Liver (tissue), 9 donors: ENCODE results near the gene NUP153. TPM values are rescaled to one million over a fixed set of nuclear protein-coding genes. Genes with fewer than 3 reads are reported as not detected.

Experiments used
- DNase-seq: peaks from one replicate; pipeline ENCODE4 v3.0.0-alpha.2; 2017; ENCODE audit warnings: low spot score
- H3K27ac ChIP-seq, 2 donors: one replicate each; pipeline ENCODE4 v1.7.0; 2013; ENCODE audit warnings: inconsistent platforms in 2 of 2, low read length in 2 of 2, control low read depth in 1 of 2, low read depth in 1 of 2, mild to moderate bottlenecking in 1 of 2
- H3K27me3 ChIP-seq, 4 donors: one replicate each; pipeline versions ENCODE4 v1.6.1 to v1.7.0; 2013; ENCODE audit warnings: low read length in 3 of 4, inconsistent platforms in 1 of 4, mild to moderate bottlenecking in 1 of 4, moderate library complexity in 1 of 4; ENCODE audit not compliant: control insufficient read depth in 4 of 4, insufficient read depth in 4 of 4
- H3K36me3 ChIP-seq, 4 donors: one replicate each; pipeline versions ENCODE4 v1.6.1 to v1.7.0; 2013; ENCODE audit warnings: low read length in 3 of 4, mild to moderate bottlenecking in 3 of 4, low read depth in 1 of 4, moderate library complexity in 1 of 4; ENCODE audit not compliant: control insufficient read depth in 4 of 4, insufficient read depth in 3 of 4
- H3K4me1 ChIP-seq, 4 donors: one replicate each; pipeline versions ENCODE4 v1.6.1 to v1.7.0; 2013; ENCODE audit warnings: low read length in 3 of 4, mild to moderate bottlenecking in 3 of 4, moderate library complexity in 1 of 4; ENCODE audit not compliant: control insufficient read depth in 4 of 4, insufficient read depth in 4 of 4
- H3K4me3 ChIP-seq, 3 donors: one replicate each; pipeline versions ENCODE4 v1.6.1 to v1.7.0; 2013; ENCODE audit warnings: low read length in 3 of 3, control low read depth in 1 of 3, low read depth in 1 of 3, mild to moderate bottlenecking in 1 of 3
- H3K9ac ChIP-seq, 2 donors: one replicate each; pipeline ENCODE4 v1.7.0; 2013; ENCODE audit warnings: low read length in 2 of 2, mild to moderate bottlenecking in 2 of 2, moderate library complexity in 2 of 2, control low read depth in 1 of 2, low read depth in 1 of 2
- H3K9me3 ChIP-seq, 4 donors: one replicate each; pipeline versions ENCODE4 v1.6.1 to v1.7.0; 2013; ENCODE audit warnings: low read length in 3 of 4; ENCODE audit not compliant: control insufficient read depth in 4 of 4
- ATF3 ChIP-seq: IDR thresholded peaks from 2 replicates; pipeline ENCODE4 v1.6.1; 2016; ENCODE audit warnings: antibody characterized with exemption
- CTCF ChIP-seq: fragments of 150-350 bp; IDR thresholded peaks from 2 replicates; pipeline ENCODE4 v1.5.1; 2017; ENCODE audit warnings: improper control_type of control experiment, low read depth, low read length; ENCODE audit not compliant: missing input control
- EGR1 ChIP-seq, 2 donors: IDR thresholded peaks; 2 replicates each; pipeline ENCODE4 v1.6.1; 2016 to 2018; ENCODE audit warnings: antibody characterized with exemption in 2 of 2, low read depth in 2 of 2
- FOXA2 ChIP-seq: IDR thresholded peaks from 2 replicates; pipeline ENCODE4 v1.6.1; 2016; ENCODE audit warnings: antibody characterized with exemption
- GABPA ChIP-seq, 2 donors: IDR thresholded peaks in 1 of 2; conservative IDR thresholded peaks in 1 of 2; 2 replicates each; pipeline ENCODE4 v1.6.1; 2016; ENCODE audit warnings: antibody characterized with exemption in 2 of 2, mild to moderate bottlenecking in 1 of 2, moderate library complexity in 1 of 2
- HNF4A ChIP-seq, 2 donors: conservative IDR thresholded peaks; 2 replicates each; pipeline ENCODE4 v1.6.1; 2016; ENCODE audit warnings: antibody characterized with exemption in 2 of 2, mild to moderate bottlenecking in 2 of 2
- HNF4G ChIP-seq: IDR thresholded peaks from 2 replicates; pipeline ENCODE4 v1.6.1; 2016; ENCODE audit warnings: antibody characterized with exemption
- JUND ChIP-seq, 2 donors: IDR thresholded peaks; 2 replicates each; pipeline ENCODE4 v1.6.1; 2016; ENCODE audit warnings: antibody characterized with exemption in 2 of 2
- NR2F2 ChIP-seq: IDR thresholded peaks from 2 replicates; pipeline ENCODE4 v1.6.1; 2016; ENCODE audit warnings: antibody characterized with exemption
- RAD21 ChIP-seq, 2 donors: IDR thresholded peaks; 2 replicates each; pipeline ENCODE4 v1.6.1; 2016; ENCODE audit warnings: antibody characterized with exemption in 2 of 2, mild to moderate bottlenecking in 2 of 2
- REST ChIP-seq: IDR thresholded peaks from 2 replicates; pipeline ENCODE4 v1.6.1; 2016; ENCODE audit warnings: antibody characterized with exemption, mild to moderate bottlenecking
- RXRA ChIP-seq, 2 donors: IDR thresholded peaks; 2 replicates each; pipeline ENCODE4 v1.6.1; 2017 to 2018; ENCODE audit warnings: antibody characterized with exemption in 2 of 2, mild to moderate bottlenecking in 1 of 2
- SP1 ChIP-seq: IDR thresholded peaks from 2 replicates; pipeline ENCODE4 v1.6.1; 2018; ENCODE audit warnings: antibody characterized with exemption, mild to moderate bottlenecking
- TAF1 ChIP-seq: conservative IDR thresholded peaks from 2 replicates; pipeline ENCODE4 v1.6.1; 2016; ENCODE audit warnings: antibody characterized with exemption, mild to moderate bottlenecking
- YY1 ChIP-seq: IDR thresholded peaks from 2 replicates; pipeline ENCODE4 v1.6.1; 2016; ENCODE audit warnings: antibody characterized with exemption, mild to moderate bottlenecking
- ZBTB33 ChIP-seq: IDR thresholded peaks from 2 replicates; pipeline ENCODE4 v1.6.1; 2016; ENCODE audit warnings: antibody characterized with exemption
- WGBS: extraction: QIAGEN DNeasy Blood & Tissue Kit; methylation state at CpG from one replicate; pipeline ENCODE4 v1.1.7; 2013; 5-methylcytosine and 5-hydroxymethylcytosine counted together
- polyA plus RNA-seq, 2 donors: library from polyadenylated mRNA; stranded (reverse) in 1 of 2; unstranded in 1 of 2; fragments of 200-250 nt in 1 of 2; fragments of >200 nt in 1 of 2; fragmentation: Nextera tagmentation in 1 of 2; extraction: Ambion mirVana in 1 of 2; gene quantifications; one replicate each; pipeline versions ENCODE4 v1.2.1 to v1.2.3, GENCODE V29; 2013 to 2015
- total RNA-seq, 2 donors: library from RNA; depleted of rRNA; stranded (reverse); fragments of >200 nt; gene quantifications; one replicate each; pipeline ENCODE4 v1.2.3, GENCODE V29; 2014
- TF ChIP-seq, protein P1 (sequence below): IDR thresholded peaks from 2 replicates; pipeline ENCODE4 v1.6.1; 2016; ENCODE audit warnings: antibody characterized with exemption
- donor health status: healthy.
- donor health status: healthy.
- donor health status: healthy.
- donor health status: healthy.
- donor health status: healthy.

Gene NUP153
- total and polyA plus RNA-seq, 4 donors = 5.1 to 42.4 (median 14.4) TPM

DNA sequence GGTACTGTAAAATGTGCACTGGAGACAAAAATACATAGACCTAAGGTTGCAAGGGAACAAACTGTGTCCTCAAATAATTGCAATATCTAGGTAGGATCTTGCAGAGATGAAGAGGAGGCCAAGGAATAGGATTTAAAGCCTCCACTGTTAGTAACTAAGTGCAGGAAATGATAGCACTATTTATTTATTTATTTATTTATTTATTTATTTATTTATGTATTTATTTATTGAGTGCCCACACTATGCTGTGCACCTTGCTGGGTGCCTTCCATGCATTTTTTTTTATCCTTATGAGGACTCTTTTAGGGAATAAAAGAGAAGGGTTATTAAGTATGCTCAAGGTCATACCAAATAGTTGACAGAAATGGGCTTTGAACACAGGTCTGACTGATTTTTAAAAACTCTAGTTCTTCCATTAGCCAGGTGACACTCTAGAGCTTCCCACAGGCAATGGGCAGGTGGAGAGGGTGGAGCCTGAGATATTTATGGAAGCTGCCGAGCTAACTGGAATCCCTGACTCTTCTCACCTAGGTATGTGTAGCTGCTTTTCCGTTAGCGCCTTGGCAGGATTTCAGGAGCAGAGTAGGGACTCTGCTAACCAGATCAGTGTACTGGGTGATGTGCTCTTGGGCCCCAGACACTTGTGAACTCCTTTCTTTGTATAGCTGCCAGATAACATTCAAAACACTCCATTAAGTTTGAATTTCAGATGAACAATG is 12.8 kb upstream of the NUP153 start:
- no peak for TF ChIP-seq RAD21 (IDR thresholded peaks at IDR 0.05)
- no peak for TF ChIP-seq NR2F2
- TF ChIP-seq GABPA (IDR thresholded peaks at IDR 0.05 in 1 of 2, conservative IDR thresholded peaks at IDR 0.05 in 1 of 2) = no peak
- TF ChIP-seq TAF1 = no peak
- TF ChIP-seq CTCF = no peak
- no peak for TF ChIP-seq JUND (IDR thresholded peaks at IDR 0.05)
- no peak for TF ChIP-seq REST
- no peak for TF ChIP-seq SP1
- TF ChIP-seq FOXA2 = no peak
- no peak for TF ChIP-seq HNF4A (conservative IDR thresholded peaks at IDR 0.05)
- no peak for TF ChIP-seq EGR1 (IDR thresholded peaks at IDR 0.05; ENCODE audit: low read depth in 2 of 2)
- no peak for TF ChIP-seq ATF3
- Histone ChIP-seq H3K36me3 (no peaks in the 10 kb centered on the region), H3K4me1 (no peaks in the 10 kb centered on the region), H3K27me3 (no peaks in the 10 kb centered on the region), H3K4me3 (no peak overlapping the region), H3K9ac (no peak overlapping the region), H3K27ac (no peak overlapping the region), H3K9me3 (no peaks in the 10 kb centered on the region)
- WGBS = 76% methylated on average over 3 of the region's 3 CpGs
- no peak for DNase-seq

DNA sequence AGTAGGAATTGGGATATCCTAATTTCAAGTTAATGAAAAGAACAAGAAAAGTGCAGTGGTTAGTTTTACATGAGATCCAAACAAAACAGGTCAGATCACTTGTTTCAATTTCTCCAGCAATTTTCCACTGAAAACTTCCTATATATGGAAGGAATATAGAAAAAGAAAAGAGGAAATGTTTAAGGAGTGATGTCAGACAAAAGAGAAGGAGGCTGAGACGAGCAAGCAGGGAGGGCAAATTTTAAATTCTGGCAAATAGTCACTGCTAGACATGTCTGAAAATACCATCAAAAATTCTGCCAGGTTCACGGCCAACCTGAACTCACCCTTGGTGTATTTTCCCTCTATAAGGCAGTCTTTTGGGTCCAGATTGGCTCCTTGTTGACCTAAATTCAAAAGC is 9.5 kb upstream of the NUP153 start:
- Histone ChIP-seq H3K36me3 (no peaks in the 10 kb centered on the region), H3K9me3 (no peaks in the 10 kb centered on the region), H3K9ac (no peak overlapping the region), H3K4me3 (no peak overlapping the region), H3K27ac (no peak overlapping the region), H3K4me1 (no peaks in the 10 kb centered on the region), H3K27me3 (no peaks in the 10 kb centered on the region)
- no peak for DNase-seq
- WGBS = 81% methylated on average over 2 of the region's 2 CpGs
- TF ChIP-seq SP1 (no peak), JUND (IDR thresholded peaks at IDR 0.05) (no peak), NR2F2 (no peak), ATF3 (no peak), FOXA2 (no peak), ZBTB33 (no peak), CTCF (no peak), YY1 (no peak), GABPA (IDR thresholded peaks at IDR 0.05 in 1 of 2, conservative IDR thresholded peaks at IDR 0.05 in 1 of 2) (no peak), EGR1 (IDR thresholded peaks at IDR 0.05; ENCODE audit: low read depth in 2 of 2) (no peak), TAF1 (no peak), RAD21 (IDR thresholded peaks at IDR 0.05) (no peak), HNF4G (no peak), RXRA (IDR thresholded peaks at IDR 0.05) (no peak)
- TF ChIP-seq, protein P1, sequence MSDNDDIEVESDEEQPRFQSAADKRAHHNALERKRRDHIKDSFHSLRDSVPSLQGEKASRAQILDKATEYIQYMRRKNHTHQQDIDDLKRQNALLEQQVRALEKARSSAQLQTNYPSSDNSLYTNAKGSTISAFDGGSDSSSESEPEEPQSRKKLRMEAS = no peak
